Bronchial epithelial cell (primary cell): Measurements from ENCODE around the gene RUNX1. TPM values are rescaled to one million over a fixed set of nuclear protein-coding genes. Genes with fewer than 3 reads are reported as not detected.
A peak's percentile ranks its signal among the peaks of the same experiment; 100 is the strongest.

ENCODE experiments used
- DNase-seq: peaks from one replicate; pipeline ENCODE4 v3.0.0-alpha.2; 2010; ENCODE audit warnings: low read depth
- FAIRE-seq: peaks from 2 replicates; lab custom pipeline; 2011; peaks lifted over from hg19 to GRCh38; lab: Jason Lieb, UNC
- H3K27me3 ChIP-seq: 2 replicates; pipeline ENCODE4 v1.5.1; 2011; ENCODE audit warnings: low read length; ENCODE audit not compliant: control insufficient read depth, insufficient read depth
- H3K36me3 ChIP-seq: 2 replicates; pipeline ENCODE4 v1.5.1; 2011; ENCODE audit warnings: low read length; ENCODE audit not compliant: control insufficient read depth, insufficient read depth
- H3K4me3 ChIP-seq: 2 replicates; pipeline ENCODE4 v1.5.1; 2011; ENCODE audit warnings: mild to moderate bottlenecking, low read depth, low read length, control low read depth
- total RNA-seq: library from RNA; depleted of rRNA; stranded (reverse); fragments of >200 nt; gene quantifications from 2 replicates; pipeline ENCODE4 v1.2.1, GENCODE V29; 2014
- TF ChIP-seq, protein P1 (sequence below): IDR thresholded peaks from 2 replicates; pipeline ENCODE4 v1.5.1; 2011; ENCODE audit warnings: mild to moderate bottlenecking, moderate library complexity, low read length, control low read depth, inconsistent platforms; ENCODE audit not compliant: insufficient read depth, severe bottlenecking

The RUNX1 gene
- total RNA-seq, 1 donor from 2014 or later: 11.8 TPM

DNA sequence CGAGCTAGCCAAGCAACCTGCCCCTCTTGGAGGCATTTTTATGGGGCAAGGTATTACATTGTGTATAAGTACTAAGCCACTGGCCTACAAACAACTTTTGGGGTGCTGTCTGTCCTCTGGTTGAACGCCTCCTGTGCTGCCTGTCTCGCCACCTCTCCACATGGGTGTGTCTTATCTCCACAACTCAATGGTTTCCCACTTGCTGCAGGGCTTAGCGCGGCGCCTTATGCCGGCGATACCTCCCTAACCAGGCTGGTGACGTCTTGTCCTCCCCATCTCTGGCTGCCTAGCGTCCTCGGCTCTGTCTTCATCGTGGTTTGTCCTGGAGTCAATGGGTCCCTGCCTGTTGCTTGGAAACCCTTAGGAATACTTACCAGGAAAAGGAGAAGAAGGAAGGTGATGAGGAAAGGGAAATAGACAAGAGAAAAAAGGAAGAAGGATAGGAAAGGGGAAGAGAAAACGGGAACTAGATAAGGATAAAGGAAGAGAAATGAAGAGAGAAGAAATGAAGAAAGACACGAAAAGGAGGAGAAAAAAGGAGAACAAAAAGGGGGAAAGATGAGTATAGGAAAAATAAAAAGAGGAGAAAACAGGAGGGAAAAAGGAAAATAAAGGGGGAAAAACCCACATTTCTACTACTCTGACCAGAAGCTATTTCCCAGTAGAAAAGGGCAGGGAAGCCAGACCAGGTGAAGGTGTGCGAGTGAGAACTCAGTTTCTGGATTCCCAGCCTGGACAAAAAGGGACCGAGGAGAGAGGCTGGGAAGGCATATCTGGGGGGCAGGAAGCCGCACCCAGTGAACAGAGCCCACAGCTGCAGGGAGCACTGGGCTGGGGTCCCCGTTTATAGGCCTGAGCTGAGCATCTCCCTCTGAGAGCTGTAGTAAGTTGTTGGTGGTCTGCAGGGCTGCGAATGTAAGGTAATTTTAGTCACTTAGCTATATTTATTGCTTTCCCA is 294.1 kb downstream of the RUNX1 start:
- no peak for FAIRE-seq
- Histone ChIP-seq H3K4me3 (no peak overlapping the region), H3K27me3 (no peaks in the 10 kb centered on the region), H3K36me3 (no peaks in the 10 kb centered on the region)
- TF ChIP-seq, protein P1, sequence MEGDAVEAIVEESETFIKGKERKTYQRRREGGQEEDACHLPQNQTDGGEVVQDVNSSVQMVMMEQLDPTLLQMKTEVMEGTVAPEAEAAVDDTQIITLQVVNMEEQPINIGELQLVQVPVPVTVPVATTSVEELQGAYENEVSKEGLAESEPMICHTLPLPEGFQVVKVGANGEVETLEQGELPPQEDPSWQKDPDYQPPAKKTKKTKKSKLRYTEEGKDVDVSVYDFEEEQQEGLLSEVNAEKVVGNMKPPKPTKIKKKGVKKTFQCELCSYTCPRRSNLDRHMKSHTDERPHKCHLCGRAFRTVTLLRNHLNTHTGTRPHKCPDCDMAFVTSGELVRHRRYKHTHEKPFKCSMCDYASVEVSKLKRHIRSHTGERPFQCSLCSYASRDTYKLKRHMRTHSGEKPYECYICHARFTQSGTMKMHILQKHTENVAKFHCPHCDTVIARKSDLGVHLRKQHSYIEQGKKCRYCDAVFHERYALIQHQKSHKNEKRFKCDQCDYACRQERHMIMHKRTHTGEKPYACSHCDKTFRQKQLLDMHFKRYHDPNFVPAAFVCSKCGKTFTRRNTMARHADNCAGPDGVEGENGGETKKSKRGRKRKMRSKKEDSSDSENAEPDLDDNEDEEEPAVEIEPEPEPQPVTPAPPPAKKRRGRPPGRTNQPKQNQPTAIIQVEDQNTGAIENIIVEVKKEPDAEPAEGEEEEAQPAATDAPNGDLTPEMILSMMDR: no peak
- no peak for DNase-seq

DNA sequence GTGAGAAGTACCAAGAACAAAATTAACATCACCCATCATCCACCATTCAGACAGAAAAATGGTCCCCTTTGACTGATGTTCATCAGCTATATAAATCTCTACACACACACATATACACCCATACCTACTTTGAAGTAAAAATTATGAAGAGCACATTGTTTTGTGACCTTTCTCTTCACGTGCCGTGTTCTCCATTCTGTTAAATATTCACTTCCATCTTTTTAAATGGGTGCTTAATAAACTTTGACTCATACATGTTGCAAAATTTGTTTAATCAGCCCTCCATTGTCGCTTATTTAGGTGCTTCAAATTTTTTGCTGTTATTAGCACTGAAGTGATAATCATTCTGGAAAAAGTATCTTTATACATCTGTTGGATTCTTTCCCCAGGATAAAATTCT is 300.2 kb downstream of the RUNX1 start:
- H3K27me3 ChIP-seq: no peaks in the 10 kb centered on the region
- no peaks in the 10 kb centered on the region for H3K36me3 ChIP-seq
- TF ChIP-seq, protein P1: no peak
- H3K4me3 ChIP-seq: no peak overlapping the region
- DNase-seq: no peak
- no peak for FAIRE-seq

DNA sequence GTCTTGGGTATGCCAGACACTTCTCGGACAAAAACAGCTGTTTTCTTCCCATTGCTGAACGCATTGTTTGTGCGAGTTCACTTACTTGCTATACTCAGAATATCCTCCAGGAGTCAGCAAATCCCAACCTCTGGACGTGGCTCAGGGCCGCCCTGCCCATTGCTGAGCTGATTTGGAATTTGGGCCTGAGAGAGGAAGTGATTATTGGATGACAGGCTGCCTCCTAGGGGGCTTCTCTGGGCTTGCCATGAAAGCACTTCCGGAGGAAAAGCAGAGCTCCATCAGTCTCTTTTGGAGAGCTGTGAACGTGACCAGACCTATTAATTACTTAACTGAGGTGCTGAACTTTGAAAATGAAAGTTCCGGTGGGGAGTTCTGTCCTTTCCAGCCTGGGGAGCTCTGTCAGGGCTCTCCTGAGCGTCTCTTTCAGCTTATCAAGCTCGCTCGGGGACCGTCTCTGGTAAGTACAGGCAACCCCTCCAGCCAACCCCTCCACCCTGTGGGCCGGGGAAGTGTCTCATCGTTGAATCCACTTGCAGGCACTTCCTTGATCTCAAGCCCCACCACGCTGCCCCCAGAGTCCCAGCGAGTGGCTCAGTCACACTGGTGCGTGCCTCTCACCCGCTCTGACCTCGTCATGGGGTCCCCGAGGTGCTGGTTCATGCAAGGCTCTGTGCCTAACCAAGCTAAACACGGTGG is 303.4 kb downstream of the RUNX1 start:
- Histone ChIP-seq H3K27me3 (no peaks in the 10 kb centered on the region), H3K36me3 (no peaks in the 10 kb centered on the region), H3K4me3 (no peak overlapping the region)
- TF ChIP-seq, protein P1: peak; percentile 81
- FAIRE-seq (peak; percentile 40), DNase-seq (peak; percentile 66)

DNA sequence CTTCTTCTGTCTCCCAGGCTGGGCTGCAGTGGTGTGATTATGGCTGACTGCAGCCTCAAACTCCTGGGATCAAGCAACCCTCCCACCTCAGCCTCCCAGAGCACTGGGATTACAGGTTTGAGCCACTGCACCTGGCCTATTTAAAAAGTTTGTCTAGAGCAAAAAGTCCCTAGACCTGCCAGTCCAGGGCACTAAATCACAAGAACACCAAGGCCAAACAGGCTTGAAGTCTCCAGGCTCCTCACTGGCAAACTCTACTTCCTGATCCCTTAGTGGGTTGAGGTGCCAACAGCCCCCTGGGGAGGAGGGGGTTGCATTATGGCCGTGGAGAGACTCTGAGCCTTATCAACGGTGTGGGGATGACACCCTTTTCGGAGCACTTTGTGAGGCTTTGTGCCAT is 304.3 kb downstream of the RUNX1 start:
- no peak for FAIRE-seq
- Histone ChIP-seq H3K4me3 (no peak overlapping the region), H3K36me3 (no peaks in the 10 kb centered on the region), H3K27me3 (no peaks in the 10 kb centered on the region)
- TF ChIP-seq, protein P1: no peak
- no peak for DNase-seq

DNA sequence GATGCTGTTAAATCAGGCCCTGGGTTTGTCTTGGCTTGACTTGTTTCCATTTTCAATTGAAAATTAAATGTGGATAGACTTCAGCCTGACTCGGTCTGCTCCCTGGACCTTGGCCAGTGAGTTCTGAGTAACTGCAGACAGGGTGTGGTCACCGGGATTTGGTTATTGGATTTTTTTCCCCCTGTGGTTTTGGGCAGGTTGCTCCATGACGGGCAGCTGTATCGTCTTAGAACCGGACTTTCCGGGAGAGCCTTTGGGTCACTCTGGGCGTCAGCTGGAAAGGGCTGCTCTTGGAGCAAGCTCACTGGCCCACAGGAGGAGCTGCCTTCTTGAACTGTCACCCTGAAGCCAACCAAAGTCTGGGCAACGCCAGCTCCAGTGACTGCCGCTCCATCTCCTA is 305.3 kb downstream of the RUNX1 start:
- DNase-seq: peak; percentile 86
- peak; percentile 18 for FAIRE-seq
- Histone ChIP-seq H3K4me3 (no peak overlapping the region), H3K36me3 (no peaks in the 10 kb centered on the region), H3K27me3 (no peaks in the 10 kb centered on the region)
- TF ChIP-seq, protein P1: no peak
